Neutrophil (primary cell): ENCODE measurements around the gene MACF1.
A peak's percentile ranks its signal among the peaks of the same experiment; 100 is the strongest.

Experiments used
- H3K27ac ChIP-seq: fragments of 200-600 bp; sonication (generic); 2 replicates; pipeline ENCODE4 v1.5.1; 2016; ENCODE audit warnings: mild to moderate bottlenecking, moderate library complexity
- H3K27me3 ChIP-seq: fragments of 200-600 bp; sonication (generic); 2 replicates; pipeline ENCODE4 v1.6.0; 2016; ENCODE audit warnings: mild to moderate bottlenecking
- H3K36me3 ChIP-seq: fragments of 200-600 bp; sonication (generic); 2 replicates; pipeline ENCODE4 v1.5.1; 2017
- H3K4me1 ChIP-seq, 2 experiments: fragments of 200-600 bp in 1 of 2; sonication (generic) in 1 of 2; 1 replicate in 1 of 2; 2 replicates in 1 of 2; pipeline versions ENCODE4 v1.5.1 to v1.6.1; 2013 to 2016; ENCODE audit warnings: low read depth in 1 of 2, low read length in 1 of 2, mild to moderate bottlenecking in 1 of 2, moderate library complexity in 1 of 2; ENCODE audit not compliant: control insufficient read depth in 1 of 2, insufficient read depth in 1 of 2
- H3K4me3 ChIP-seq, 2 experiments: fragments of 200-600 bp in 1 of 2; sonication (generic) in 1 of 2; 1 replicate in 1 of 2; 2 replicates in 1 of 2; pipeline ENCODE4 v1.5.1; 2013 to 2016; ENCODE audit warnings: low read depth in 1 of 2, low read length in 1 of 2, mild to moderate bottlenecking in 1 of 2, moderate library complexity in 1 of 2
- H3K9me3 ChIP-seq: fragments of 200-600 bp; sonication (generic); 2 replicates; pipeline ENCODE4 v1.5.1; 2016
- TF ChIP-seq, protein P1 (sequence below): fragments of 200-600 bp; sonication (generic); IDR thresholded peaks from 2 replicates; pipeline ENCODE4 v1.5.1; 2016; ENCODE audit warnings: antibody characterized with exemption

Gene MACF1

DNA sequence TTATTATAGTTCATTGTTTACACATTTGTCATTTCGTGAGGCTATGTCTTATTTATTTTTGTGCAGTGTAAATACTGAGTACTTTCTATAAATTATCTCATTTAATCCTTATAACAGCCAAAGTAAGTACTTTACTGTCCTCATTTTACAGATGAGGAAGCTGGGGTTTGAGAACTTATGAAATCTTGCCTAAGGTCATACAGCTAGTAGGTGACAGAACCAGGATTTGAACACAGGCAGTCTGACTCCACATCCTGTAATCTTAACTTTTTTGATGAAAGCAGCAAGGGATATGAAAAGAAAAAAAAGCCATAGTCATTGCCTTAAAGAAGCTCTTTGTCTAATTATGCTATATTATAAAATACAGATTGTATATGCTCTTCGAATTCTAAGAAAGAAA is 179.8 kb downstream of the MACF1 start:
- H3K27ac ChIP-seq, result peak overlapping the region; percentile 74
- no peaks in the 10 kb centered on the region for H3K9me3 ChIP-seq
- peaks cover 33% of the 10 kb centered on the region for H3K36me3 ChIP-seq
- TF ChIP-seq, protein P1, sequence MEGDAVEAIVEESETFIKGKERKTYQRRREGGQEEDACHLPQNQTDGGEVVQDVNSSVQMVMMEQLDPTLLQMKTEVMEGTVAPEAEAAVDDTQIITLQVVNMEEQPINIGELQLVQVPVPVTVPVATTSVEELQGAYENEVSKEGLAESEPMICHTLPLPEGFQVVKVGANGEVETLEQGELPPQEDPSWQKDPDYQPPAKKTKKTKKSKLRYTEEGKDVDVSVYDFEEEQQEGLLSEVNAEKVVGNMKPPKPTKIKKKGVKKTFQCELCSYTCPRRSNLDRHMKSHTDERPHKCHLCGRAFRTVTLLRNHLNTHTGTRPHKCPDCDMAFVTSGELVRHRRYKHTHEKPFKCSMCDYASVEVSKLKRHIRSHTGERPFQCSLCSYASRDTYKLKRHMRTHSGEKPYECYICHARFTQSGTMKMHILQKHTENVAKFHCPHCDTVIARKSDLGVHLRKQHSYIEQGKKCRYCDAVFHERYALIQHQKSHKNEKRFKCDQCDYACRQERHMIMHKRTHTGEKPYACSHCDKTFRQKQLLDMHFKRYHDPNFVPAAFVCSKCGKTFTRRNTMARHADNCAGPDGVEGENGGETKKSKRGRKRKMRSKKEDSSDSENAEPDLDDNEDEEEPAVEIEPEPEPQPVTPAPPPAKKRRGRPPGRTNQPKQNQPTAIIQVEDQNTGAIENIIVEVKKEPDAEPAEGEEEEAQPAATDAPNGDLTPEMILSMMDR, result no peak
- H3K4me3 ChIP-seq, result no peak overlapping the region
- H3K4me1 ChIP-seq, result peaks cover 29 to 33% of the 10 kb centered on the region in 2 experiments
- no peaks in the 10 kb centered on the region for H3K27me3 ChIP-seq

DNA sequence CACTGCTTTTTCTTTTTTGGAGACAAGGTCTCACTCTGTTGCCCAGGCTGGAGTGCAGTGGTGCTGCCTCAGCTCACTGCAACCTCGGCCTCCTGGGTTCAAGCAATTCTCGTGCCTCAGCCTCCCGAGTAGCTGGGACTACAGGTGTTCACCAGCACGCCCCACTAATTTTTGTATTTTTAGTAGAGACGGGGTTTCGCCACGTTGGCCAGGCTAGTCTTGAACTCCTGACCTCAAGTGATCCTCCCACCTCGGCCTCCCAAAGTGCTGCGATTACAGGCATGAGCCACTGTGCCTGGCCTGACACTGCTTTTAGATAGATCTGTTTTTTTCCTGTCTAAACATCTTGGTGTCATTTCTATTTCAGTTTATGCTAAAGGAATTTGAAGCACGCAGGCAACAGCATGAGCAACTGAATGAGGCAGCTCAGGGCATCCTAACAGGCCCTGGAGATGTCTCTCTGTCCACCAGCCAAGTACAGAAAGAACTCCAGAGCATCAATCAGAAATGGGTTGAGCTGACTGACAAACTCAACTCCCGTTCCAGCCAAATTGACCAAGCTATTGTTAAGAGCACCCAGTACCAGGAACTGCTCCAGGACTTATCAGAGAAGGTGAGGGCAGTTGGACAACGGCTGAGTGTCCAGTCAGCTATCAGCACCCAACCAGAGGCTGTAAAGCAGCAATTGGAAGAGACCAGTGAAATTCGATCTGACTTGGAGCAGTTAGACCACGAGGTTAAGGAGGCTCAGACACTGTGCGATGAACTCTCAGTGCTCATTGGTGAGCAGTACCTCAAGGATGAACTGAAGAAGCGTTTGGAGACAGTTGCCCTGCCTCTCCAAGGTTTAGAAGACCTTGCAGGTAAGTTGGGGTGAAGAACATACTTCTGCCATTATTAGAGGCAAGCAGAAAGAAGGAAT is 180.8 kb downstream of the MACF1 start:
- TF ChIP-seq, protein P1, result no peak
- Histone ChIP-seq H3K9me3 (no peaks in the 10 kb centered on the region), H3K4me3 (no peak overlapping the region), H3K36me3 (peaks cover 33% of the 10 kb centered on the region), H3K27me3 (no peaks in the 10 kb centered on the region), H3K4me1 (peaks cover 35 to 39% of the 10 kb centered on the region in 2 experiments), H3K27ac (peak overlapping the region; percentile 74)

GRCh38 chr1:39386997-39387396 is 182.5 kb downstream of the MACF1 start:
- Histone ChIP-seq H3K9me3 (no peaks in the 10 kb centered on the region), H3K4me3 (no peak overlapping the region), H3K27ac (no peak overlapping the region), H3K4me1 (peaks cover 42 to 48% of the 10 kb centered on the region in 2 experiments), H3K36me3 (peaks cover 23% of the 10 kb centered on the region), H3K27me3 (no peaks in the 10 kb centered on the region)
- TF ChIP-seq, protein P1, result no peak

GRCh38 chr1:39387452-39387851 is 183.0 kb downstream of the MACF1 start:
- Histone ChIP-seq H3K36me3 (peaks cover 21% of the 10 kb centered on the region), H3K27me3 (no peaks in the 10 kb centered on the region), H3K27ac (no peak overlapping the region), H3K4me1 (peaks cover 42 to 48% of the 10 kb centered on the region in 2 experiments), H3K4me3 (no peak overlapping the region), H3K9me3 (no peaks in the 10 kb centered on the region)
- TF ChIP-seq, protein P1, result no peak

DNA sequence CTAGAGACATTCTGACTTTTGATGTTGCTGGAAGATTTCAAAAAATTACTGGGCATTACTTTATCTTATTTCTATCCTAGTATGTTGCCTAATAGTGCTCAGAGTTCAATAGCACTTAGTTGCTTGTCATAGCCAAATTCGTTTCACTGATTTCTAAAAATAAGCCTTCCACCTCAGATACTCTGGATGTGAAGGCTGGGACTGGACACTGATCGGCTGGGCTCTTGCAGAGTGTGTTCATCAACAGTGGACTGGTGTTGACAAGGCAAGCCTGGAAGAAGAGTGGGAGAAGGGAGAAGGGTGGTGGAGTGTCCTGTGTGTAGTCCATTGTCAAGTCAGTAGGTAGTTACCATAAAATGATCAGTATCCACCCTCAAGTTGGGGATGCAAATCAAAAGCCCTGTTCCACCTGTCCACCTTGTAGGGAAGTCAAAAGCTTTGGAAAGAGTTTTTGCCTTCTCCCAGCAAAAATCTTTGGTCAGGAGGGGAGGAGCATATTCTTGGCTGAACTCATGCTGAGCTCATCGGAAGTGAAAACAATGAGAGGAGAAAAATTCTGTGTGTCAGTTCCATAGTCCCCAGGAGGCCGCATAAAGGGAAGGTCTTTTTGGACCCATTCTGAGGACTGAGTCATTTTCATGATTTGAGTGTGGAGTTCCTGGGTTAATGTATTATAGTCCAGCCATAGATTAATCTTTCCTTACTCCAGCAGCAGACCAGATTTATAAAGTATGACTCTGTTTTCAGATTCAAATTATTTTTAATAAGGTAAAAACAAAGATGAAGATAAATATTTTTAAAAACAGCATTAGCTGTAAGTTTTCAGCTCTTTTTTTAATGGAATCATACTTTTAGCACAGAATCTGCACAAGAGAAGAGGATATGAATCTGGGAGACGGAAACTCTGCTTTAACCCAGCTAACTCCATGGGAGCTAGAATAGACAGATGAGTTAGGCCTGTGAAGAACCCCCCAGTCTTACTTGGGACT is 187.5 kb downstream of the MACF1 start:
- Histone ChIP-seq H3K4me1 (peaks cover 42 to 48% of the 10 kb centered on the region in 2 experiments), H3K27ac (no peak overlapping the region), H3K27me3 (no peaks in the 10 kb centered on the region), H3K4me3 (no peak overlapping the region), H3K36me3 (peaks cover 14% of the 10 kb centered on the region), H3K9me3 (no peaks in the 10 kb centered on the region)
- TF ChIP-seq, protein P1, result no peak
